K562 (cell line): ENCODE results near the gene MLX. TPM values are rescaled to one million over a fixed set of nuclear protein-coding genes. Genes with fewer than 3 reads are reported as not detected.
A peak's percentile ranks its signal among the peaks of the same experiment; 100 is the strongest.

ENCODE experiments used
- BDP1 ChIP-seq: IDR thresholded peaks from 3 replicates; pipeline ENCODE4 v1.6.1; 2011; ENCODE audit not compliant: insufficient read length, insufficient read depth
- CHD1 ChIP-seq: fragments of 200-600 bp; sonication (generic); IDR thresholded peaks from one replicate; pipeline ENCODE4 v1.6.1; 2012; ENCODE audit warnings: mild to moderate bottlenecking, moderate library complexity, low read length, inconsistent platforms
- FOS ChIP-seq: IDR thresholded peaks from 3 replicates; pipeline ENCODE4 v1.6.1; 2011; ENCODE audit not compliant: insufficient read length; ENCODE audit errors: extremely low read depth
- FOSL1 ChIP-seq: fragments of 200-800 bp; sonication (Bioruptor generic); conservative IDR thresholded peaks from 2 replicates; pipeline ENCODE4 v1.6.1; 2016; ENCODE audit warnings: missing genetic modification characterization, missing compliant biosample characterization
- GTF2E2 ChIP-seq: fragments of 200-800 bp; sonication (Bioruptor generic); IDR thresholded peaks from 2 replicates; pipeline ENCODE4 v1.6.1; 2016; ENCODE audit warnings: missing genetic modification characterization, missing compliant biosample characterization
- HDAC1 ChIP-seq, 2 experiments: fragments of 450-650 bp; IDR thresholded peaks; 2 replicates each; pipeline ENCODE4 v1.6.1; 2016 to 2017; ENCODE audit warnings: inconsistent platforms in 1 of 2, mild to moderate bottlenecking in 1 of 2, moderate library complexity in 1 of 2
- JUND ChIP-seq, 2 experiments: IDR thresholded peaks; 2 replicates in 1 of 2; 3 replicates in 1 of 2; pipeline ENCODE4 v1.6.1; 2011; ENCODE audit warnings: borderline replicate concordance in 2 of 2, low read depth in 2 of 2, low read length in 2 of 2, improper control_type of control experiment in 1 of 2, missing biosample characterization in 1 of 2, missing genetic modification characterization in 1 of 2, missing genetic modification reagents in 1 of 2
- KAT8 ChIP-seq: fragments of 450-650 bp; IDR thresholded peaks from 2 replicates; pipeline ENCODE4 v1.6.1; 2016; ENCODE audit warnings: low read depth, mild to moderate bottlenecking
- NR2C2 ChIP-seq, 2 experiments: fragments of 200-800 bp in 1 of 2; sonication (Bioruptor generic) in 1 of 2; sonication (generic) in 1 of 2; formaldehyde crosslinking in 1 of 2; IDR thresholded peaks; 2 replicates each; pipeline versions ENCODE4 v1.6.1 to v1.8.0; 2016 to 2022; ENCODE audit warnings: mild to moderate bottlenecking in 1 of 2, missing compliant biosample characterization in 1 of 2, missing genetic modification characterization in 1 of 2, missing genetic modification reagents in 1 of 2
- RAD51 ChIP-seq: fragments of 450-650 bp; IDR thresholded peaks from 2 replicates; pipeline ENCODE4 v1.7.1; 2016; ENCODE audit warnings: low read depth, mild to moderate bottlenecking, borderline replicate concordance
- RFX7 ChIP-seq: fragments of 250-450 bp; sonication (Bioruptor Pico); IDR thresholded peaks from 2 replicates; pipeline ENCODE4 v1.5.1; 2021; ENCODE audit warnings: mild to moderate bottlenecking
- ZNF263 ChIP-seq: sonication (generic); formaldehyde crosslinking; IDR thresholded peaks from 2 replicates; pipeline ENCODE4 v1.8.0; 2022; ENCODE audit warnings: mild to moderate bottlenecking, missing genetic modification reagents, borderline replicate concordance
- ZNF644 ChIP-seq: fragments of 200-800 bp; sonication (Bioruptor generic); IDR thresholded peaks from 2 replicates; pipeline ENCODE4 v1.6.1; 2016; ENCODE audit warnings: low read depth, missing genetic modification characterization, missing compliant biosample characterization
- polyA plus RNA-seq, 8 experiments: library from polyadenylated mRNA; depleted of rRNA in 4 of 8; stranded (reverse) in 5 of 8; unstranded in 3 of 8; fragments of >200 nt; fragmentation: Nextera tagmentation in 2 of 8; fragmentation: Illumina TruSeq in 1 of 8; extraction: Ambion mirVana in 2 of 8; extraction: Trizol in 1 of 8; gene quantifications; 2 replicates each; pipeline versions ENCODE4 v1.2.1 to v1.2.3, GENCODE V29; 2011 to 2014; ENCODE audit warnings: inconsistent platforms in 1 of 8, missing spikeins in 1 of 8
- total RNA-seq, 7 experiments: library from RNA; depleted of rRNA in 6 of 7; stranded (reverse); fragments of >200 nt in 6 of 7; fragmentation: Illumina TruSeq in 2 of 7; extraction: Trizol in 2 of 7; gene quantifications; 2 replicates each; pipeline versions ENCODE4 v1.2.1 to v1.2.3, GENCODE V29; 2011 to 2021; ENCODE audit warnings: low replicate concordance in 1 of 7
- TF ChIP-seq, protein P1 (sequence below): fragments of 250-450 bp; sonication (Bioruptor Pico); IDR thresholded peaks from 2 replicates; pipeline ENCODE4 v1.4.0; 2020; ENCODE audit warnings: borderline replicate concordance
- TF ChIP-seq, protein P2 (sequence below): fragments of 450-650 bp; IDR thresholded peaks from 2 replicates; pipeline ENCODE4 v1.6.1; 2016; ENCODE audit warnings: low read depth, mild to moderate bottlenecking, moderate library complexity
- TF ChIP-seq, protein P3 (sequence below): sonication (generic); formaldehyde crosslinking; IDR thresholded peaks from 2 replicates; pipeline ENCODE4 v1.4.0; 2020; ENCODE audit warnings: mild to moderate bottlenecking, missing genetic modification reagents
- TF ChIP-seq, protein P4 (sequence below): fragments of 250-450 bp; sonication (Bioruptor Pico); IDR thresholded peaks from 2 replicates; pipeline ENCODE4 v1.8.0; 2022; ENCODE audit warnings: moderate library complexity, mild to moderate bottlenecking, inconsistent platforms
- TF ChIP-seq, protein P5 (sequence below): fragments of 250-450 bp; sonication (Bioruptor Pico); IDR thresholded peaks from 2 replicates; pipeline ENCODE4 v1.4.0; 2020; ENCODE audit warnings: mild to moderate bottlenecking, moderate library complexity

Gene MLX
- total and polyA plus RNA-seq, 9 of the 15 experiments (the other 6 are each of a cell fraction or from before 2014, with no cell fraction given), result 42.9 to 100 (median 58.9) TPM

DNA sequence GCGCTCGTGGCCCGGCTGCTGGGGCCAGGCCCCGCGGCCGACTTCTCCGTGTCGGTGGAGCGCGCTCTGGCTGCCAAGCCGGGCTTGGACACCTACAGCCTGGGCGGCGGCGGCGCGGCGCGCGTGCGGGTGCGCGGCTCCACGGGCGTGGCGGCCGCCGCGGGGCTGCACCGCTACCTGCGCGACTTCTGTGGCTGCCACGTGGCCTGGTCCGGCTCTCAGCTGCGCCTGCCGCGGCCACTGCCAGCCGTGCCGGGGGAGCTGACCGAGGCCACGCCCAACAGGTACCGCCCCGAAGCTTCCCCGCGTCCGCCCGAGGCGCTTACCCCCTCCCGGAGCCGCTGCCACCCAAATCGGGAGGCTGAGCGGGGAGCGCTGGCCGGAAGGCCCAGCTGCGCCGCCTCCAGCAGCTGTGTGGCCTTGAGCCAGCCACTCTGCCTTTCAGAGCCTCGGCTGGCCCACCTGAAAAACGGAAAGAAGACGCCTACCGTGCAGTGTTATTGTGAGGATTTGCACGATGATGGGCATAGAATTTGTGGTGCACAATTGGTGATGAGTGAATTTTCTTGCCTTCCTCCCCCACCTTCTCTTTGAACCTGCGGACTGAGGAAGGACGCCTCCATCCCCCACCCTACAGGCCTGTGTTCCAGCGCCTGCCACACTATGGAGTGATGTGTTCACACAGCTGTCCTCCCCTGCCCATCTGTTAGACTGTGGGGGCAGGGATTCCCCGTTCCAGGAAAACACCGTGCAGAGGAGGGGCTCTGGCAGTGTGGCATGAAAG is 30.3 kb upstream of the MLX start (continued):
- TF ChIP-seq, protein P1, sequence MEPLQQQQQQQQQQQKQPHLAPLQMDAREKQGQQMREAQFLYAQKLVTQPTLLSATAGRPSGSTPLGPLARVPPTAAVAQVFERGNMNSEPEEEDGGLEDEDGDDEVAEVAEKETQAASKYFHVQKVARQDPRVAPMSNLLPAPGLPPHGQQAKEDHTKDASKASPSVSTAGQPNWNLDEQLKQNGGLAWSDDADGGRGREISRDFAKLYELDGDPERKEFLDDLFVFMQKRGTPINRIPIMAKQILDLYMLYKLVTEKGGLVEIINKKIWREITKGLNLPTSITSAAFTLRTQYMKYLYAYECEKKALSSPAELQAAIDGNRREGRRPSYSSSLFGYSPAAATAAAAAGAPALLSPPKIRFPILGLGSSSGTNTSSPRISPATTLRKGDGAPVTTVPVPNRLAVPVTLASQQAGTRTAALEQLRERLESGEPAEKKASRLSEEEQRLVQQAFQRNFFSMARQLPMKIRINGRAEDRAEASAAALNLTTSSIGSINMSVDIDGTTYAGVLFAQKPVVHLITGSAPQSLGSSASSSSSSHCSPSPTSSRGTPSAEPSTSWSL, result no peak
- TF ChIP-seq JUND (IDR thresholded peaks at IDR 0.05; ENCODE audit: borderline replicate concordance, low read depth, low read length), result no peak
- TF ChIP-seq JUND (tag; IDR thresholded peaks at IDR 0.05; ENCODE audit: borderline replicate concordance, low read depth, low read length), result no peak; the same call in 2 of the 3 replicates
- TF ChIP-seq FOS, result no peak
- TF ChIP-seq GTF2E2 (tag), result 0 out of 2 replicates have a peak, but pooled peaks have one; percentile 48
- no peak for TF ChIP-seq RAD51
- TF ChIP-seq ZNF644 (tag), result no peak
- no peak for TF ChIP-seq BDP1
- TF ChIP-seq KAT8, result no peak
- TF ChIP-seq, protein P2, sequence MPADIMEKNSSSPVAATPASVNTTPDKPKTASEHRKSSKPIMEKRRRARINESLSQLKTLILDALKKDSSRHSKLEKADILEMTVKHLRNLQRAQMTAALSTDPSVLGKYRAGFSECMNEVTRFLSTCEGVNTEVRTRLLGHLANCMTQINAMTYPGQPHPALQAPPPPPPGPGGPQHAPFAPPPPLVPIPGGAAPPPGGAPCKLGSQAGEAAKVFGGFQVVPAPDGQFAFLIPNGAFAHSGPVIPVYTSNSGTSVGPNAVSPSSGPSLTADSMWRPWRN, result no peak
- TF ChIP-seq HDAC1 (IDR thresholded peaks at IDR 0.05), result peak in 1 of 2 experiments; percentile 76; a peak in 2 of 4 replicates
- TF ChIP-seq, protein P3, sequence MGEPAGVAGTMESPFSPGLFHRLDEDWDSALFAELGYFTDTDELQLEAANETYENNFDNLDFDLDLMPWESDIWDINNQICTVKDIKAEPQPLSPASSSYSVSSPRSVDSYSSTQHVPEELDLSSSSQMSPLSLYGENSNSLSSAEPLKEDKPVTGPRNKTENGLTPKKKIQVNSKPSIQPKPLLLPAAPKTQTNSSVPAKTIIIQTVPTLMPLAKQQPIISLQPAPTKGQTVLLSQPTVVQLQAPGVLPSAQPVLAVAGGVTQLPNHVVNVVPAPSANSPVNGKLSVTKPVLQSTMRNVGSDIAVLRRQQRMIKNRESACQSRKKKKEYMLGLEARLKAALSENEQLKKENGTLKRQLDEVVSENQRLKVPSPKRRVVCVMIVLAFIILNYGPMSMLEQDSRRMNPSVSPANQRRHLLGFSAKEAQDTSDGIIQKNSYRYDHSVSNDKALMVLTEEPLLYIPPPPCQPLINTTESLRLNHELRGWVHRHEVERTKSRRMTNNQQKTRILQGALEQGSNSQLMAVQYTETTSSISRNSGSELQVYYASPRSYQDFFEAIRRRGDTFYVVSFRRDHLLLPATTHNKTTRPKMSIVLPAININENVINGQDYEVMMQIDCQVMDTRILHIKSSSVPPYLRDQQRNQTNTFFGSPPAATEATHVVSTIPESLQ (CRISPR knock-in tag), result no peak
- TF ChIP-seq, protein P4, sequence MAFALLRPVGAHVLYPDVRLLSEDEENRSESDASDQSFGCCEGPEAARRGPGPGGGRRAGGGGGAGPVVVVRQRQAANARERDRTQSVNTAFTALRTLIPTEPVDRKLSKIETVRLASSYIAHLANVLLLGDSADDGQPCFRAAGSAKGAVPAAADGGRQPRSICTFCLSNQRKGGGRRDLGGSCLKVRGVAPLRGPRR (CRISPR knock-in tag), result 0 out of 2 replicates have a peak, but pooled peaks have one; percentile 36
- TF ChIP-seq ZNF263 (CRISPR knock-in tag), result no peak
- TF ChIP-seq, protein P5, sequence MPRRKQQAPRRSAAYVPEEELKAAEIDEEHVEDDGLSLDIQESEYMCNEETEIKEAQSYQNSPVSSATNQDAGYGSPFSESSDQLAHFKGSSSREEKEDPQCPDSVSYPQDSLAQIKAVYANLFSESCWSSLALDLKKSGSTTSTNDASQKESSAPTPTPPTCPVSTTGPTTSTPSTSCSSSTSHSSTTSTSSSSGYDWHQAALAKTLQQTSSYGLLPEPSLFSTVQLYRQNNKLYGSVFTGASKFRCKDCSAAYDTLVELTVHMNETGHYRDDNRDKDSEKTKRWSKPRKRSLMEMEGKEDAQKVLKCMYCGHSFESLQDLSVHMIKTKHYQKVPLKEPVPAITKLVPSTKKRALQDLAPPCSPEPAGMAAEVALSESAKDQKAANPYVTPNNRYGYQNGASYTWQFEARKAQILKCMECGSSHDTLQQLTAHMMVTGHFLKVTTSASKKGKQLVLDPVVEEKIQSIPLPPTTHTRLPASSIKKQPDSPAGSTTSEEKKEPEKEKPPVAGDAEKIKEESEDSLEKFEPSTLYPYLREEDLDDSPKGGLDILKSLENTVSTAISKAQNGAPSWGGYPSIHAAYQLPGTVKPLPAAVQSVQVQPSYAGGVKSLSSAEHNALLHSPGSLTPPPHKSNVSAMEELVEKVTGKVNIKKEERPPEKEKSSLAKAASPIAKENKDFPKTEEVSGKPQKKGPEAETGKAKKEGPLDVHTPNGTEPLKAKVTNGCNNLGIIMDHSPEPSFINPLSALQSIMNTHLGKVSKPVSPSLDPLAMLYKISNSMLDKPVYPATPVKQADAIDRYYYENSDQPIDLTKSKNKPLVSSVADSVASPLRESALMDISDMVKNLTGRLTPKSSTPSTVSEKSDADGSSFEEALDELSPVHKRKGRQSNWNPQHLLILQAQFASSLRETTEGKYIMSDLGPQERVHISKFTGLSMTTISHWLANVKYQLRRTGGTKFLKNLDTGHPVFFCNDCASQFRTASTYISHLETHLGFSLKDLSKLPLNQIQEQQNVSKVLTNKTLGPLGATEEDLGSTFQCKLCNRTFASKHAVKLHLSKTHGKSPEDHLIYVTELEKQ (CRISPR knock-in tag), result no peak
- TF ChIP-seq RFX7 (CRISPR knock-in tag), result no peak
- TF ChIP-seq NR2C2 (CRISPR knock-in tag; IDR thresholded peaks at IDR 0.05), result no peak
- TF ChIP-seq NR2C2 (tag; IDR thresholded peaks at IDR 0.05), result no peak
- no peak for TF ChIP-seq CHD1
- peak; percentile 35; the same call in 1 of the 2 replicates for TF ChIP-seq FOSL1 (tag)
